Measurements from ENCODE around the gene PKNOX2.

PKNOX2 gene

GRCh38 chr11:125394296-125394695, 229.7 kb downstream of the PKNOX2 start:
- Histone ChIP-seq H3K27ac (ENCODE audit: low read depth, low read length) (no peak overlapping the region), H3K9me3 (ENCODE audit: control insufficient read depth, insufficient read depth, low read length) (no peaks in the 10 kb centered on the region), H3K4me2 (ENCODE audit: low read length) (no peak overlapping the region), H3K27me3 (ENCODE audit: control insufficient read depth, low read length) (peaks cover 15% of the 10 kb centered on the region), H4K20me1 (ENCODE audit: control insufficient read depth, insufficient read depth, low read depth, low read length) (no peaks in the 10 kb centered on the region), H3K36me3 (ENCODE audit: control insufficient read depth, low read length) (no peaks in the 10 kb centered on the region), H3K9me2 (replicated peaks; ENCODE audit: control insufficient read depth, low read length) (no peaks in the 10 kb centered on the region), H3K79me2 (ENCODE audit: control insufficient read depth, low read length) (no peaks in the 10 kb centered on the region), H3K4me3 (ENCODE audit: low read length) (no peak overlapping the region), H3K4me1 (ENCODE audit: control insufficient read depth, low read length) (no peaks in the 10 kb centered on the region), H3F3A (ENCODE audit: control insufficient read depth, insufficient read depth) (no peaks in the 10 kb centered on the region)
- TF ChIP-seq EZH2phosphoT487 (IDR thresholded peaks at IDR 0.05; ENCODE audit: borderline replicate concordance, low read length) (no peak), CTCF (IDR thresholded peaks at IDR 0.05; ENCODE audit: low read depth, low read length, poor library complexity, severe bottlenecking) (no peak)

GRCh38 chr11:125397421-125397820, 232.9 kb downstream of the PKNOX2 start:
- H3K4me3 ChIP-seq (ENCODE audit: low read length) = no peak overlapping the region
- no peak overlapping the region for H3K27ac ChIP-seq (ENCODE audit: low read depth, low read length)
- no peaks in the 10 kb centered on the region for H4K20me1 ChIP-seq (ENCODE audit: control insufficient read depth, insufficient read depth, low read depth, low read length)
- H3K4me2 ChIP-seq (ENCODE audit: low read length) = no peak overlapping the region
- no peak for TF ChIP-seq CTCF (IDR thresholded peaks at IDR 0.05; ENCODE audit: low read depth, low read length, poor library complexity, severe bottlenecking)
- no peak for TF ChIP-seq EZH2phosphoT487 (IDR thresholded peaks at IDR 0.05; ENCODE audit: borderline replicate concordance, low read length)
- H3K9me3 ChIP-seq (ENCODE audit: control insufficient read depth, insufficient read depth, low read length) = no peaks in the 10 kb centered on the region
- no peaks in the 10 kb centered on the region for H3K79me2 ChIP-seq (ENCODE audit: control insufficient read depth, low read length)
- H3K9me2 ChIP-seq (replicated peaks; ENCODE audit: control insufficient read depth, low read length) = no peaks in the 10 kb centered on the region
- peaks cover 26% of the 10 kb centered on the region for H3K27me3 ChIP-seq (ENCODE audit: control insufficient read depth, low read length)
- H3F3A ChIP-seq (ENCODE audit: control insufficient read depth, insufficient read depth) = no peaks in the 10 kb centered on the region
- no peaks in the 10 kb centered on the region for H3K36me3 ChIP-seq (ENCODE audit: control insufficient read depth, low read length)
- H3K4me1 ChIP-seq (ENCODE audit: control insufficient read depth, low read length) = no peaks in the 10 kb centered on the region

GRCh38 chr11:125398475-125398874, 233.9 kb downstream of the PKNOX2 start:
- no peaks in the 10 kb centered on the region for H3K4me1 ChIP-seq (ENCODE audit: control insufficient read depth, low read length)
- H3K36me3 ChIP-seq (ENCODE audit: control insufficient read depth, low read length) = no peaks in the 10 kb centered on the region
- H3K9me2 ChIP-seq (replicated peaks; ENCODE audit: control insufficient read depth, low read length) = no peaks in the 10 kb centered on the region
- no peaks in the 10 kb centered on the region for H3F3A ChIP-seq (ENCODE audit: control insufficient read depth, insufficient read depth)
- no peak overlapping the region for H3K4me2 ChIP-seq (ENCODE audit: low read length)
- peaks cover 30% of the 10 kb centered on the region for H3K27me3 ChIP-seq (ENCODE audit: control insufficient read depth, low read length)
- no peak overlapping the region for H3K4me3 ChIP-seq (ENCODE audit: low read length)
- H4K20me1 ChIP-seq (ENCODE audit: control insufficient read depth, insufficient read depth, low read depth, low read length) = no peaks in the 10 kb centered on the region
- no peaks in the 10 kb centered on the region for H3K9me3 ChIP-seq (ENCODE audit: control insufficient read depth, insufficient read depth, low read length)
- no peaks in the 10 kb centered on the region for H3K79me2 ChIP-seq (ENCODE audit: control insufficient read depth, low read length)
- TF ChIP-seq EZH2phosphoT487 (IDR thresholded peaks at IDR 0.05; ENCODE audit: borderline replicate concordance, low read length) (no peak), CTCF (IDR thresholded peaks at IDR 0.05; ENCODE audit: low read depth, low read length, poor library complexity, severe bottlenecking) (no peak)
- H3K27ac ChIP-seq (ENCODE audit: low read depth, low read length) = no peak overlapping the region

Measured in DOHH2 (cell line).